Activated naive CD4-positive, alpha-beta T cell treated with anti-CD3 and anti-CD28 coated beads, Interleukin-2, amount 50 U/mL, for 16 hours (primary cell): Measurements from ENCODE around the gene CCDC7.
"Not testable (repeated sequence)": the region's sequence is repeated elsewhere in the genome, so short reads cannot be mapped to it uniquely, and the experiment has no call there.

Experiments
- DNase-seq: peaks from one replicate; pipeline ENCODE4 v3.0.0-alpha.2; 2020

Gene CCDC7

DNA sequence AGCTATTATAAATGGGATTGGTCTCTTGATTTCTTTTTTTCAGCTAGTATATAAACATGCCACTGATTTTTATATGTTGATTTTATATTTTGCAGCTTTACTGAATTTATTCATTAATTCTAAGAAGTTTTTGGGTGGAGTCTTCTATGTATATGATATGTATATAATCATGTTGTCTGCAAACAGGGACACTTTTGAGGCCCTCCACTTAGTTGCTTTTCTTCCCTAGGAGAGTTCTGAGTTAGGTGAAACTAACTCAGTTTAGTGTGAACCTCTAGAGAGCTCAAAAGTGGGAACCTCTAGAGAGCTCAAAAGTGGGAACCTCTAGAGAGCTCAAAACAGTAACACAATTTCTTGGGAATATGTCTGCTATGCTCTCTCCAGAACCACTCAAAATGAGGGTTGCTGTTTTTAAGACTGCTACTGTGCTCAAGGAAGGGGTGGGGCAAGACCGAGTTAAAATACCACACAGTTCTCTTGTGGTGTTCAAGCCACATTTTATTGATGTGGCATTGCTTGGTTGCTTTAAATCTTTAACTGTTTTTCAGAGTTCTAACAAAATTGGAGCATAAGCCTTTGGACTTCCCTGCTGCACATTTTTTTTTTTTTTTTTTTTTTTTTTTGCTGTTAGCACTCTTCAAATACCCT is 13.2 kb downstream of the CCDC7 start:
- no peak for DNase-seq

DNA sequence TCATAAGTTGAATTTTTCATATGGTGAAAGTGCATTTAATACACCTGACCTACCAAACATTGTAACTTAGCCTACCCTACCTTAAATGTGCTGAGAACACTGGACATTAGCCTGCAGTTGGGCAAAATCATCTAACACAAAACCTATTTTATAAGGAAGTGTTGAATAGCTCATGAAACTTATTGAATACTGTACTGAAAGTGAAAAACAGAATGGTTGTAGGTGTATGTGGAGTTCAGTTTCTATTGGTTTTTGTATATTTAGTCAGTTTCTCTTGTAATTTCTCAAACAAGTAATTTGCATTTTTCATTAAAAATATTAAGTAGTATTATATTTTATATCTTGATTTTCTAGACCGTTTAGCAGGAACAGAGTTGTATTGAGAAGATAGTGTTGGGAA is 15.3 kb downstream of the CCDC7 start:
- no peak for DNase-seq

- no peak for DNase-seq
Measured at GRCh38 chr10:32471232-32471631, 25.3 kb downstream of the CCDC7 start.

- no peak for DNase-seq
Measured at GRCh38 chr10:32477499-32477898, 31.6 kb downstream of the CCDC7 start.

GRCh38 chr10:32481606-32482005 is 35.7 kb downstream of the CCDC7 start:
- DNase-seq, result no peak

DNA sequence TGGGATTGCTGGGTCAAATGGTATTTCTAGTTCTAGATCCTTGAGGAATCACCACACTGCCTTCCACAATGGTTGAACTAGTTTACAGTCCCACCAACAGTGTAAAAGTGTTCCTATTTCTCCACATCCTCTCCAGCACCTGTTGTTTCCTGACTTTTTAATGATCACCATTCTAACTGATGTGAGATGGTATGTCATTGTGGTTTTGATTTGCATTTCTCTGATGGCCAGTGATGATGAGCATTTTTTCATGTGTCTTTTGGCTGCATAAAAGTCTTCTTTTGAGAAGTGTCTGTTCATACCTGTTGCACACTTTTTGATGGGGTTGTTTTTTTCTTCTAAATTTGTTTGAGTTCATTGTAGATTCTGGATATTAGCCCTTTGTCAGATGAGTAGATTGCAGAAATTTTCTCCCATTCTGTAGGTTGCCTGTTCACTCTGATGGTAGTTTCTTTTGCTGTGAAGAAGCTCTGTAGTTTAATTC is 37.1 kb downstream of the CCDC7 start:
- not testable (repeated sequence) for DNase-seq

GRCh38 chr10:32488038-32488437 is 42.1 kb downstream of the CCDC7 start:
- not testable (repeated sequence) for DNase-seq

DNA sequence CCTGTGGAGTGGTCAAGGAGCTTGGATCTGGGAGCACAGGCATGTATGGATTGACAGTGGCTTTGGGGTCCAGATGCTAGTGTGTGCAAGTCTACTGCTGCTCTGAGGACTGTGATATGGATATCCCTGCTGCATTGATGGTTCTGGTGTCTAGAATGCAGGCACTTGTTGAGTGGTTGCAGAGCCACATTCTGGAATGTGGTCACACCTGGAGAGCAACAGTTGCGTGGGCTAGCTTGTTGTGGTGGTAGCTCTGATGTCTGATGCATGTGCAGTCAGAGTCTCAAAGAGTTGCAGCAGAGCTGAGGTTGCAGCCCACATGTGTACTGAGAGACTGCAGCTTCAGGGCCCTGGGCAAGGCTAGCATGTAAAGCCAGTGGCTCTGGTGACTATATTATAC is 43.2 kb downstream of the CCDC7 start:
- no peak for DNase-seq

GRCh38 chr10:32489901-32490300 is 44.0 kb downstream of the CCDC7 start:
- DNase-seq, result no peak

DNA sequence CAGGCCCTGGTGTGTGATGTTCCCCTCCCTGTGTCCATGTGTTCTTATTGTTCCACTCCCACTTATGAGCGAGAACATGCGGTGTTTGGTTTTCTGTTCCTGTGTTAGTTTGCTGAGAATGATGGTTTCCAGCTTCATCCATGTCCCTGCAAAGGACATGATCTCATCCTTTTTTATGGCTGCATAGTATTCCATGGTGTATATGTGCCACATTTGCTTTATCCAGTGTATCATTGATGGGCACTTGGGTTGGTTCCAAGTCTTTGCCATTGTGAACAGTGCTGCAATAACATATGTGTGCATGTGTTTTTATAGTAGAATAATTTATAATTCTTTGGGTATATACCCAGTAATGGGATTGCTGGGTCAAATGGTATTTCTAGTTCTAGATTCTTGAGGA is 48.6 kb downstream of the CCDC7 start:
- not testable (repeated sequence) for DNase-seq

DNA sequence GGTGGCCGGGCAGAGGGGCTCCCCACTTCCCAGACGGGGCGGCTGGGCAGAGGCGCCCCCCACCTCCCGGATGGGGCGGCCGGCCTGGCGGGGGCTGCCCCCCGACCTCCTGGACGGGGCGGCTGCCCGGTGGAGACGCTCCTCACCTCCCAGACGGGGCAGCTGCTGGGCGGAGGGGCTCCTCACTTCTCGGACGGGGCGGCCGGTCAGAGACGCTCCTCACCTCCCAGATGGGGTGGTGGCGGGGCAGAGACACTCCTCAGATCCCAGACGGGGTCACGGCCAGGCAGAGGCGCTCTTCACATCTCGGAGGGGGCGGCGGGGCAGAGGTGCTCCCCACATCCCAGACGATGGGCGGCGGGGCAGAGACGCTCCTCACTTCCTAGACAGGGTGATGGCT is 54.2 kb downstream of the CCDC7 start:
- DNase-seq, result not testable (repeated sequence)

- no peak for DNase-seq
Measured at GRCh38 chr10:32501906-32502305, 56.0 kb downstream of the CCDC7 start.

GRCh38 chr10:32505762-32506420 is 60.0 kb downstream of the CCDC7 start:
- not testable (repeated sequence) for DNase-seq

- no peak for DNase-seq
Measured at GRCh38 chr10:32511599-32511998, 65.7 kb downstream of the CCDC7 start.

DNA sequence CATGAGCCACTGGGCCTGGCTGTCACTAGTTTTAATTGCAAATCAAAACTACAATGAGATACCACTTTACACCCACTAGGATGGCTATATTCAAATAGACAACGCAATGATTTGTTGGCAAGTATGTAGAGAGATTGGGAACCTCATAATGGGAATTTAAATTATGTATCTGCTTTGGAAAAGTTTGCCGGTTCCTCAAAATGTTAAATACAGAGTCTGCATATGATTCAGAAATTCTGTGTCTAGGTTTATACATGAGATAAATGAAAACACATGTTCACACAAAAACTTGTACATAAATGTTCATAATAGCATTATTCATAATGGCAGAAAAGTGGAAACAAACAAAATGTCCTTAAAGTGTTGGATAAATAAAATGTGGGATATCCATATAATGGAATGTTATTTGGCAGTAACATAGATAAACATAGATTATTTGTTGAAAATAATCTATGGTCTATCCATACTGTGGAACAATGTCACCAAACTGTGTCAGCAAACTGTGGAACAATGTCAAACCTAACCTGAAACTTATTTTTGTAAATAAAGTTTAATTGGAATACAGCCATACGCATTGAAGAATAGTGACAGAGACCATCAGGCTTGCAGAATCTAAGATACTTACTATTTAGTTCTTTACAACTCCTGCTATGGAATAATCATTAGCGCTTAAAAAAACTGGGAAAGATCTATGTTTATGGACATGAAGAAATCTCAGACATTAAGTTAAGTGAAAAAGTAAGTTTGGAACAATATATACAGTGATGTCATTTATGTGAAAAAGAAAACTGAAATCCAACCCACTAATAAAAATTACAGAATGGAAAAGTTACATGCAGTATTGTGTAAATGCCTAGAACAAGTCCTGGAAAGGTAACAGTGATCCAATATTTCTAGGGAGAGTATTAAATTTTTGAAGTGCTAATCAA is 70.9 kb downstream of the CCDC7 start:
- no peak for DNase-seq

GRCh38 chr10:32530231-32530630 is 84.3 kb downstream of the CCDC7 start:
- no peak for DNase-seq

GRCh38 chr10:32538256-32538655 is 92.3 kb downstream of the CCDC7 start:
- no peak for DNase-seq

GRCh38 chr10:32540691-32541470 is 94.9 kb downstream of the CCDC7 start:
- DNase-seq, result no peak

DNA sequence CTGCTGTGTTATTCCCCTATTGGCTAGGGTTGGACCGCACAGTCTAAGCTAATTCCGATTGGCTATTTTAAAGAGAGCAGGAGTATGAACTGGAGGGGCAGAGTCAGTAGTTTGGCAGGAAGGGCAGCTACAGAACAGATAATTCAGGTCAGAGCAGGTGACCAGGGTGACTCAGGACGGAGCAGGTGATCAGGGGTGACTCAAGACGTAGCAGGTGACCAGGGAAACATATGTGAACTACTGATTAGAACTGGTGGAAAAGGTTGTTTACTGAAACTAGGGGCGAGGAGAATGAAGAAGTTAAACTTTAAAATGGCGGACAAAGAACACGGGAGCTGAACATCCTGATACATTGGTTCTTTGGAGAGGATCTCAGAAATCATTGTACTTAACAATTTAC is 102.3 kb downstream of the CCDC7 start:
- no peak for DNase-seq

GRCh38 chr10:32556783-32557395 is 110.9 kb downstream of the CCDC7 start:
- DNase-seq, result no peak

DNA sequence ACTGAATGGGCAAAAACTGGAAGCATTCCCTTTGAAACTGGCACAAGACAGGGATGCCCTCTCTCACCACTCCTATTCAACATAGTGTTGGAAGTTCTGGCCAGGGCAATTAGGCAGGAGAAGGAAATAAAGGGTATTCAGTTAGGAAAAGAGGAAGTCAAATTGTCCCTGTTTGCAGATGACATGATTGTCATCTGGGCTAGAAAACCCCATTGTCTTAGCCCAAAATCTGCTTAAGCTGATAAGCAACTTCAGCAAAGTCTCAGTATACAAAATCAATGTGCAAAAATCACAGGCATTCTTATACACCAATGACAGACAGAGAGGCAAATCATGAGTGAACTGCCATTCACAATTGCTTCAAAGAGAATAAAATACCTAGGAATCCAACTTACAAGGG is 116.8 kb downstream of the CCDC7 start:
- not testable (repeated sequence) for DNase-seq

DNA sequence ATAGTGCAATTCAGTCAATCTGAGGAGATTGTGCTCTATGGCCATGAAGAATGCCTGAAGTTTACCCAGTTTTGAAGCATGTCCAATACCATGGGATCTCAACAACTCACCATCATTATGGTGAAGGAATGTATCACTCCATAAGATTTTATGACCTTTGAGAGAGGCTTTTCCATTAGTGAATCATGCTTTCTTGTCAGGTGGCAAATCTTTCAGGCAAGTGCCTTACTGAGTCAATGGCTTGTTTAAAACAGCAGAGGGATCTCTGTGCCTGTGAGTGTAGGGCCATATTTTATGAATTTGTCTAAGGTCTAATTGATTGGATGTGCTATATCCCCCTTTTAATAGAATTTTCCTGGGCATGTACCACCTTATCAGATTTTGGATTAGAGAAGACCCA is 131.5 kb downstream of the CCDC7 start:
- no peak for DNase-seq
